GM21360 (cell line): ENCODE measurements around the gene DRAM2.
"Not testable (repeated sequence)": the region's sequence is repeated elsewhere in the genome, so short reads cannot be mapped to it uniquely, and the experiment has no call there.

Experiments
- ATAC-seq: cut with Tn5 transposase; IDR thresholded peaks from one replicate; pipeline ENCODE4 v1.9.1; 2021; ENCODE audit warnings: mild to moderate bottlenecking, moderate library complexity; ENCODE audit not compliant: unreplicated experiment

DRAM2 gene

GRCh38 chr1:111145542-111145941, 5.6 kb upstream of the DRAM2 start:
- ATAC-seq = no peak

DNA sequence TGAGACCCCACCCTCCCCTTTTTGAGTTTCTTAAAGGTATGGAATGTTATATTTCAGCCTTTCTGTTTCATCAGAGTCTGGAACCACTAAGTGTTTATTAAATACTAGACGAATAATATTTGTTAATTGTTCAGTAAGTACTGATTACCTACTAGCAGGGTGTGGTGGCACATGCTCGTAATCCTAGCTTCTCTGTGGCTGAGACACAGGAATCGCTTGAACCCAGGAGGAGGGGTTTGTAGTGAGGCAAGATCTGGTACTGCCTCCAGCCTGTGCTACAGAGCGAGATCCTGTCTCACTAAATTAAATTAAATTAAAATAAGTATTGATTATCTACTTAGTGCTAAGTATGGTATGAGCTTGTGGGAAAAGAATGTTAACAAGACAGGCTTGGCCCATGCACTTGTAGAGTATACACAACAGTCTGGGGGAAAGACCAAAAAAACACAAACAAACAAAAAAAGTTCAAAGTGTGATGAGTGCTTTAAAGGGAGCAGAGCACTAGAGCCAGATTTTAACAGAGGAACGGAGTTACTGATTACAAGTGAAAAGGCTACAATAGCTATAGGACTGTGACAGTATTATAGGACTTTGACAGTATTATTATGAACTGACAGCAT, 2.6 kb upstream of the DRAM2 start:
- no peak for ATAC-seq

- no peak for ATAC-seq
These were observed 1.6 kb upstream of the DRAM2 start for GRCh38 chr1:111141245-111142220.

GRCh38 chr1:111140680-111140967, 731 bp upstream of the DRAM2 start:
- peak; percentile 20 for ATAC-seq

DNA sequence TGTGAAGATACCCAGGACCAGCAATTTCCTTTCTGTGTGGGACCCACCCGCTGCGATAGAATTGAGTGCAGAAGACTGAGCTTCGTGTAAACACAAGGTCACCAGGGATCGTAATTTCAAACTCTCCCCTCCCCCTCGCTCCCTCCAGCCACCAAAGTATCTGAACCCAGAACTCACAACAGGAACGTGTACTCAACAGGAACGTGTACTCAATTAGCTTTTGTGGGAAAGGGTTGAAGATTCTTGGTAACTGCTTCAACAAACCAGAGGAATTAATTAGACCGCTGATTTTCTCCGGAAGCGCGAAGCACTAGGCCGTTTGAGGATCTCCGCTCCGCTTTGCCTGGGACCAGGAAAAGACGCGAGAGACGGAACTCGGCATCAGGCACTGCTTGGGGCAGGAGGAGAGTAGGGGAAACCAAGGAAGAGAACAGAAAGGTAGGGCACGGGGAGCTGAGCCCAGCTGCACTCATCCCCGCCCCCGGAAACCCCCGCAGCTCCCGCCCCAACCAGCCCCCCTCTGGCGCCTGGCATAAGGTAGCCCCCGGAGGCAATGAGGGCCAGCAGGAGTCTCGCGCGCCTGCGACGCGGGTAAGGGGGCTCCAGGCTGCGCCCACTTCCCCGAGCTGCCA, 453 bp downstream of the DRAM2 start:
- ATAC-seq = peak; percentile 37

DNA sequence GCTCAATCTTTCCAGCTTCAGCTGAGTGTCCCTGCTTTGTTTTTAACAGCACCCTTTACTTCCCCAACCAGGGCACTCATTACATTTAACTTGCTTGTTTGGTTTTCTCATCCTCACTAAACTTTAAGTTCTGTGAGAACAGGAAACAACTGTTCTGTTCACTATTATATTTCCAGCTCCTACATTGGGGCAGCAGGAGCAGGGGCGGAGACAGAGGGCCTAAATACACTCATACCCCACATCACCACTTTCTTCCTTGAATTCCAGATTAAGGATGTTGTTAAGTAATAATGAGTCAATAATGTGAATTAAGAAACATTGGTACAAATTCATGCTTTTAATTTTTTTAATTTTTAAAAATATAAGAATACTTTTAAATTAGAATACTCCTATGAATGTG, 6.0 kb downstream of the DRAM2 start:
- ATAC-seq = no peak

GRCh38 chr1:111131693-111132092, 8.2 kb downstream of the DRAM2 start:
- no peak for ATAC-seq

GRCh38 chr1:111129376-111129775, 10.5 kb downstream of the DRAM2 start:
- no peak for ATAC-seq

DNA sequence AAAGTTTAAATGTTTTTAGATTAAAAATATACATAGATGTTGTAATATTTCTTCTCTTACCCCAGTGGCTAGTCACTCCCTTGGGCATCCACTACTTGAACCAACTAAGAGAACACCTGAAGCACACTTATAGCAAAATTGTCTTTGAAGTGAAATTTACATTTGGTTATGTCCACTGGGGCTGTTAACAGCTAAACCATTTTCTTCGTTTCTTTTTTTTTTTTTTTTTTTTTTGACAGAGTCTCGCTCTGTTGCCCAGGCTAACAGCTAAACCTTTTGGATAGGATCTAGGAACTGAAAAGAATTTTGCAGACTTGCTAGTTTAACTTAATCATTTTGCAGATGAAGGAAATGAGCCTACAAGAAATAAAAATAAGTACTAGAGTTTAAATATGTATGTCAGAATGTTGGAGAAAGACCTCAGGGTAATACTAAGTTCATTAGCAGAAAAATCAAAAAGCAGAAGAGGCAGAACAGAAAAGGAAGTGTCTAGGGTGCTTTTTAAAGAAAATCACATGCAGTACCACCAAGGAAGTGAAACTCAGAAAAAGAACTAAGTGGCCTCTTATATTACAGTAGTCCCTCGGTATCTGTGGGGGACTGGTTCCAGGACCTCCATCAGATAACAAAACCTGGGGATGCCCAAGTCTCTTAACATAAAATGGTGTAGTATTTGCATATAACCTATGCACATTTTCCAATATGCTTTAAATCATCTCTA, 11.8 kb downstream of the DRAM2 start:
- peak; percentile 78 for ATAC-seq

DNA sequence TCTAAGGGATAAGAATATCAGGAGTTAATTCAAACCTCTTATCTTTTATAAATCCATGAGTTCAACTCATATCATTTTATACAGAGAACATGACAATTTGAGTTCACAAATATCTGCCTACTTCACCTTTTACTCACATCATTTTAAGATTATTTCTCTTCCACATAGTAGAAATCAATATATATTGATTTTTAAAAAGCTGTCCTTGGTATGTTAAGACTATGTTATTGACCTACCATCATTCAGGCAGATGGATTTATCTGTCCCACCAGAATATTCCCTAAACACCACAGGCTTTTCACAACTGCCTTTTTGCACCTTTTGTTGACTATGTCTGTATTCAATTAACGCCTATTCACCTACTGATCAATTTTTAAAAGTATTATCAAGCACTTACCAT, 13.5 kb downstream of the DRAM2 start:
- no peak for ATAC-seq

DNA sequence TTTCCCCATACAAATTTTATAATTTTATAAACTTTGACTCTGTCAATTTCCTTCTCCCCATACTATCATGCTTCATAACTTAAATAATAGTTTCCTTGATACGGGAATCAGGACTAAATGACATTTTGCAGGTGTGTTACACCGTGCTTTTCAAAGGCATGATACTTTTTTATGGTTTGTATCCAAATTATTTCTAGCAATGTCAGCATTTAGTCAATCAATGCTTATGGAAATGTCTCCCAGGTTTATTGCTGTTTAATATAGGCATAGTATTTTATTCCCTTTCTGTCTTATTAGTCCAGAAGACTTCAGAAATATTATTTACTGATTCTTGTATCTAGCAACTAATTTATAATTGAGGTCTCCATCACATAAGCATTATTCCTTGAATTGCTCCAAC, 23.4 kb downstream of the DRAM2 start:
- no peak for ATAC-seq

GRCh38 chr1:111110197-111110899, 29.5 kb downstream of the DRAM2 start:
- no peak for ATAC-seq

- ATAC-seq = no peak
These were observed 34.9 kb downstream of the DRAM2 start for GRCh38 chr1:111104981-111105380.

DNA sequence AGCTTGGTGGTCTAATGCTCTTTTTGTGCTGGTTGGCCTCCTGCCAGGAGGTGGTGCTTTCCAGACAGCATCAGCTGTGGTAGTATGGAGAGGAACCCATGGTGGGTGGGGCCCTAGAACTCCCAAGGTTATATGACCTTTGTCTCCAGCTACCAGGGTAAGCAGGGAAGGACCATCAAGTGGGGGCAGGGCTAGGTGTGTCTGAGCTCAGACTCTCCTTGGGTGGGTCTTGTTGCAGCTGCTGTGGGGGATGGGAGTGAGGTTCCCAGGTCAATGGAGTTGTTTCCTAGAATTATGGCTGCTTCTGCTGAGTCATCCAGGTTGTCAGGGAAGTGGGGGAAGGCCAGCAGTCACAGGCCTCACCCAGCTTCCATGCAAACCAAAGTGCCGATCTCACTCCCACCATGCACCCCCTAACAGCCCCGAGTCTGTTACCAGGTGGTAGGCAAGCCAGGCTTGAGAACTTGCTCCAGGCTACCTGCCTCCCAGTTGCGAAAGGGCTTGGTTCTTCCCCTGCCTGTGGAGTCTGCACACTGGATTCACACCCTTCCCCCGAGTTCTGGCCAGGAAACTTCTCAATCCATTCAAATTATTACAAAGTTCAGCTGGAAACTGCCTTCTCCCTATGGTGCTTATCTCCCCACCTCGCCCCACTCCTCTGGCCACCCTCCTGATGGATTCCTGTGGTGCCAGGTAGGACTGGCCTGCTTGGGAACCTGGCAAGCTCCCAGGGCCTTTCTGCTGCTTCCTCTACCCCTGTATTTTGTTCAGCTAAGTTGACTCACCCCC, 37.8 kb downstream of the DRAM2 start:
- ATAC-seq = no peak

GRCh38 chr1:111099289-111099688, 40.6 kb downstream of the DRAM2 start:
- no peak for ATAC-seq

- no peak for ATAC-seq
These were observed 42.4 kb downstream of the DRAM2 start for GRCh38 chr1:111097356-111098099.

GRCh38 chr1:111095421-111095820, 44.5 kb downstream of the DRAM2 start:
- ATAC-seq = not testable (repeated sequence)

DNA sequence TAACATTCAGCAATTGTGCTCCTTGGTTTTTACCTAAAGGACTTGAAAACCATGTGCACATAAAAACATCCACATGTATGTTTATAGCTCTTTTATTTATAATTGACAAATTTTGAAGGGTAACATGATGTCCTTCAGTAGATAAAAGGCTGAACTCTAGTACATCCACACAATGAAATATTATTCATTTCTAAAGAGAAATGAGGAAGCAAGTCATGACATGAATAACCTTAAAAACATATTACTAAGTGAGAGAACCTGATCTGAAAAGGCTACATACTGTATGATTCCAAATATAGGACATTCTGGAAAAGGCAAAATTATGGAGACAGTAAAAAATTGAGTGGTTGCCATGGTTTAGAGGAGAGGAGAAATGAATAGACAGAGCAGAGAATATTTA, 50.3 kb downstream of the DRAM2 start:
- no peak for ATAC-seq

DNA sequence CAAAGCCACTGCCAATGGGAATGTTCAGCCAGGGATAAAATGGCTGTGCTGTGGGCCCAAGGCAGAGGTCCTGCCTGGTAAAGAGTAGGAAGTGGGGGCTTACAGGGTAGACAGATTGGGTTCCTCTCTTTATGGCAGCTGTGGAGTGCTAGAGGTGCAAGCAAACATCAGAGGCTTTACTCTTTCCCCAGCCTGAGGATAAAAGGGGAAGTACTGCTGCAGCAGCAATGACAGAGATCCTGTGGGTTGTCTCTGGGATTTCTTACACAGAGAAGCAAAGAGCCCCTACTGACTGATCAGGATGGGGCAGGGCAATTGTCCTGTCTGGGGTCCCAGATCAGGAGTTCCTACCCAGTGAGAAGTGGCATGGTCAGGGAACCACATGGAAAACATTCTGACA, 54.2 kb downstream of the DRAM2 start:
- no peak for ATAC-seq
